HG02798 (cell line): ENCODE results near the gene CDH8.
"Not testable (repeated sequence)": the region's sequence is repeated elsewhere in the genome, so short reads cannot be mapped to it uniquely, and the experiment has no call there.

ENCODE experiments used
- ATAC-seq: cut with Tn5 transposase; IDR thresholded peaks from one replicate; pipeline ENCODE4 v1.9.1; 2021; ENCODE audit warnings: mild to moderate bottlenecking; ENCODE audit not compliant: unreplicated experiment, poor library complexity

Gene CDH8

DNA sequence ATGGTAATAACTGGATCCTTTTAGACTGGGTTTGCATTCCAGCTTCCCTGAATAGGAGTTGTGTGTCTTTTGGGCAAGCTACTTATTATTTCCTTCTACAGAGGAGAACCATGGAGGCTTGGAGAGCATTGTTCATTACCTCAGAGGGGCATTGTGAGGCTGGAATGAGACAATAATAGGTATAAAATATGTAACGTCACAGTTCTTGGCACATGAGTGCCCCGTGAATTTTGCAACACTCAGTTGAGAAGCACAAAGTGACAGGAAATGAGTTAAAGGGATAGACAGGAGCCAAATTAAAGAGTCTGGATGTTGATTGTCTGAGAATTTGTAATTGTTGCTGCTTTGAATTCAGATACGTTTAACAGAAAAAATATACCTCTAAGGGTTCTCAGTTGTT, 92.2 kb downstream of the CDH8 start:
- ATAC-seq, result no peak

GRCh38 chr16:61940611-61941010, 95.6 kb downstream of the CDH8 start:
- no peak for ATAC-seq

- no peak for ATAC-seq
These were observed 98.6 kb downstream of the CDH8 start for GRCh38 chr16:61937646-61938045.

GRCh38 chr16:61936522-61936921, 99.7 kb downstream of the CDH8 start:
- no peak for ATAC-seq

- ATAC-seq, result no peak
These were observed 101.6 kb downstream of the CDH8 start for GRCh38 chr16:61934601-61935000.

DNA sequence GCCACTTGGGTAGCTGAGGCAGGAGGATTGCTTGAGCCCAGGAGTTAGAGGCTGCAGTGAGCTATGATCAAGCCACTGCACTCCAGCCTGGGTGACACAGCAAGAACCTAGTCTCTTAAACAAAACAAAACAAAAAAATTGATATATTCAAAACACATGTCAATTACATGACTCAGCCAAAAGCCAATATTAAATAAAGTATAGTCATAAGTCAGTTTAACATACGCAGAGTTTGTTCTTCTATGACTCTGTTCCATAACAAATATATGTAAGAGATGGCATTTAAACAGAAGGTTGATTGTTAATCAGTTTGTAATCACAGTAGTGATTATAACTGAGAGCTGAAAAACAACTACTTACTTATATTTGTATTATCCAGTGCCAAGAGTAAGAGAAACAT, 106.5 kb downstream of the CDH8 start:
- no peak for ATAC-seq

- ATAC-seq, result no peak
These were observed 109.5 kb downstream of the CDH8 start for GRCh38 chr16:61926766-61927165.

DNA sequence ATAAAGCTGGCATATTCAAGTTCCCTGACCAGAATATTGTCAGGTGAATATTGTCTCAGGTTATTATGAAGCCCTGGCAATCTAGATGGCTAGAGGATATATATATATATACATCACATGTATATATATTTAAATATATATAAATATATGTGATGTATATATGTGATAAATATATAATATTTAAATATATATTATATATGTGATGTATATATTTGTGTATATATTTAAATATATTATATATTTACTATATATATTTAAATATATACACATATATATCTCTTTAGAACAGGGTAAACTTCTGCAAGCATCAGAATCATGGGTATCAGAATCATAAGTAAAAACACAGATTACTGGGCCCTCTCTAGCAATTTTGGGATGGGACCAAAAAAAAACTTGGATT, 112.6 kb downstream of the CDH8 start:
- no peak for ATAC-seq

DNA sequence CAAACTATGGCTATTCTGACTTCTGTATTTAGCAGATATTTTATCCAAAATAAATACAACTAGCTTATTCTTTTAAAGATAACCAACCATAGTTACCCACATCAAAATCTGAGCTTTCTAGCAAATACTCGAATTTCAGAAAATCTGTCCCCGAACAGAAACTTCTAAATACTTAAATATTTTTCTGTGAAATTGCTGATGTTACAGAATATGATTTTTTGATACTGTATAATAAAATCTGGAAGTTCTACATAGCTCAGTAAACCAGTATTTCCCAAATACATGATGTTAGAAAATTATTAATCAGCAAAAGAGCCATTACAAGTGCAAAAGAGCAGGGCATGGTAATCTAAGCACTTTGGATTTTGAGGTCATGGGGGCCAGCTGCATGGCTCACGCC, 114.9 kb downstream of the CDH8 start:
- ATAC-seq, result no peak

- ATAC-seq, result not testable (repeated sequence)
These were observed 118.1 kb downstream of the CDH8 start for GRCh38 chr16:61917865-61918826.

- ATAC-seq, result no peak
These were observed 120.7 kb downstream of the CDH8 start for GRCh38 chr16:61915569-61915968.

DNA sequence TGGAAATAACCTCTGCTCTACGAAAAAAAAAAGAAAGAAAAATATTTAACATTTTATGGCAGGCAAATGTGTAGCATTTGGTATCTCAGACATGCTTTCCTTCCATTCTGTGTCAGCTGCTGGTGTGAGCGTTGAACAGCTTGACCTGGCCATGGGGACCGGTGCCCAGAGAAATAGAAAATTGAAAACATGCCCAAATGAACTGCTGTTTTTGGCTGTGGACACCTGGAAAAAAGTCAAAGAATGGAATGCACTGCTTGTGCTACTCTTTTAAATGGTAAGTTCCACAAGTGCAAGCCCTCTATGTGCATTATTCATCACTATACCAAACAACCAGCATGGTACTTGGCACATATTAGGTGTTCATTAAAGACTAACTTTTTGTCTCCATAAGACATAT, 127.2 kb downstream of the CDH8 start:
- ATAC-seq, result no peak

GRCh38 chr16:61908426-61908825, 127.8 kb downstream of the CDH8 start:
- ATAC-seq, result no peak

DNA sequence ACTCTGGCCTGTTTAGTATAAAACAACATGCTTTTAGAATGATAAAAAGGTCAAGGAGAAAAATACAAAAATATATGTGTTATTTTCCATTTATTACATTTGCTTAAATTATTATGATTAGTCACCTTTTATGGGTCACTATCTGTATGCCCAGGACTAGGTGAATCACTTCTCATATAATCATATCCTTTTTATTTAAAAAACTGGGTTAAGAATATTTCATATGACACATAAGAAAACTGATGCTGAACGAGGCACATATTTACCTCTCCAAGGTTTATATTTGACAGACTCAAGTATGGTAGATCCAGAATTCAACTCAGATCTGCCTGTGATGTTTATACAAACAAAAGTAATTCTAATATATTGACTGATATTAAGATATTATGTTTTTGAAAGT, 134.5 kb downstream of the CDH8 start:
- ATAC-seq, result no peak

DNA sequence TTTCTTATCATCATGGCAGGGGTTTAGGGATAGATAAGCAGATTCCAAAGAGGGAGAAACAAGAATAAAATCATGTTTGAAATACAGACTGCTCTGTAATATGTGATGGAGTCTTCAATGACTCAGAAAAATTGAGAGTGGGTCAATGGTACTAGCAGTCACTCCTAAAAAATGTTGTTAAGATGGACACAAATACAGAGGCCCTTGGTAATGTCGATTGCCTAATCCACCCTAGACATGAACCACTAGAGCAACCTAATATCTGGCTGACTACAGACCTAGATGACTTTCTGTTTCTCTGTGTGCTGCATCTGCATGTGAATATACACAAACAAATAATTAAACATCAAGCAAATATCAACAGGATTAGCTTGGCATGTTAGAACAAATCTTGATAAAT, 135.8 kb downstream of the CDH8 start:
- ATAC-seq, result no peak

DNA sequence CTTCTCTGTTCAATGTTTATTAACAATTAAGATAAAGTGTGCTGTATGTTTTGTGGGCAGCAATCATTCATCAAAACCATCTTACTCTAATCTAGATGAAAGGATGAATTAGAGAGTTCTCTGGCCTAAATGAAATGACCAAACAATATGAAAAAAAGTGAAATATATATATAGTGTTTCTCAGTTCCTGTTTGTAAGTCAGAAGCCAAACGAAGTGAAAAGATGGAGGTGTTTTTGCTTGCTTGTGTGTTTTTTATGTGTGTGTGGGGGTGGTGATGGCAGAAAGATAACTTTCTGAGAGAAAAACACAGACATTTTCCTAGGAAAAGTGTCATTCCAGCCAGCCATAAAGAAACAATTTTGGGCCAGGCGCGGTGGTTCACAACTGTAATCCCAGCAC, 138.6 kb downstream of the CDH8 start:
- ATAC-seq, result no peak

DNA sequence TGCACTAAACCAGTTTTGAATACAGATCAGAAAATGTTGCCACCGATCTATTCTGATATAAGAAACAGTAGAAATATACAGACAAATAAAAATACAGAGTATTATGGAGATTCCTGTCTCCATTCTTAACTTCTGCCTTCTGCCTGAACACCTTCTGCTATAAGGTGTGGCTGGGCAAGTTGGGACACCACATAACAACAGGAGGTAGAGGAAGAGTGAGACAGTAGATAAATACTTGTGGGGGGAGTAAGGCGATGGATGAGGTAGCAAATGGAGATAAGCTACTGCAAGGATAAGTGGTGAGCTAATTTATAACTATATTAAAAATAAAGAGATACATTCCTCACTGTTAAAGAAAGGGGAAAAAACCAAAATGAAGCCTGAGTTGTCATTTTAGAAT, 143.7 kb downstream of the CDH8 start:
- ATAC-seq, result no peak

DNA sequence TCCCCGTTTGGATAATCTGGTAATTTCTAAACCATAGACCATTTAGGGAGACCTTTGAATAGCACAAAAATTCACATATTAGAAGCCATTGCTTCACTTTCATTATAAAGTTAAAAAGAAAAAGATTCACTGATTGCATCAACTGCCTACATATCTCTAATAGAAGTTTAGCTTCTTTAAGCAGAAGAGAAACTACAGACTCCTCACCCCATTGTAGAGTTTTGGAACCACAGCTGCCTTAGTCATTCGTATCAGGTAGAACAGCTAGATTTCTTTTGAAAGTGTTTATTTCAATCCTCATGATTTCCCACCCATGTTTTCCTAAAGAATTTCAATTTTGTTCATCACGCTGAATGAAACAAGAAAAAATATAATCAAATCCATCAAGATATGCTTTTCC, 144.8 kb downstream of the CDH8 start:
- ATAC-seq, result no peak

DNA sequence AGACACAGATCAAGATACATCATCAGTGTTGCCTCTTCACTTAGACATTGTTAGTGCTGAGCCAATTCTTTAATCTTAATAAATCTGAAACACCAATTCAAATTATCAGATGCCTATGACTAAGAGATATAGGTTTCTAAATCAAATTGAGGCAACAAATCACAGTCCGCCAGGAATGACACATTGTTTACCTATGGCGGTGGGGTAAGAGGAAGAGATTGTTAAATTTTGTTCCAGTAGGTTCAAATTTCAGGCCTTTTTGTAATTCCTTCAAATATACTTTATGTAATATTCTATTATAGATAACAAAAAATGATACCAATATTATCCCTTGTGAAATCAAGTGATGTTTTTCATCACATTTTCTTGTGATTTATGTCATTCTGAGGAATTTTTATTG, 145.9 kb downstream of the CDH8 start:
- no peak for ATAC-seq

DNA sequence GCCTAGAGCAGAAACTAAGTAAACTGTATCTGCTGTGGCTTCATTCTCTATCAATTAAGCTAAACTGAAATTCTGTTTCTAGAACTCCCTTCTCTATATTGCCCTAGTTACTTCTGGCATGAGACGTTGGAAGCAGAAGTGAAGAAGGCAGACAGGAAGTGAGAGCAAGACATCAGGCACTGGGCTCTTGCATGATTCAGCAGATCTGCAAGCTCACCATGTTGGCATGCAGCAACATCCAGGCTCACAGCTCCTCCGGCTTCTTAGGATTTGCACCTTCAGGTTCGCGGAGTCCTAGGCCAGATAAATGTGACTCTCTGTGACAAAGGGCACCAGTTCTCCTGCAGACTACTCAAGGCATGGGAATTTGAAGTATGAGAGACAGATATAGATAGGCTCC, 148.3 kb downstream of the CDH8 start:
- no peak for ATAC-seq

GRCh38 chr16:61885343-61885742, 150.9 kb downstream of the CDH8 start:
- ATAC-seq, result no peak

- ATAC-seq, result no peak
These were observed 156.9 kb downstream of the CDH8 start for GRCh38 chr16:61879306-61879705.
